HL-60/S4 treated with retinoic acid at 250 ng/mL for 4 days and 3 days (cell line): Measurements from ENCODE around the gene MTHFR.

Experiments
- in situ Hi-C: fragments of 300-500 bp; cut with MboI; formaldehyde crosslinking; loops from 2 replicates; pipeline ENCODE4 v1.7.0; 2022; ENCODE audit warnings: low sequenced_read_pairs

The MTHFR gene

DNA sequence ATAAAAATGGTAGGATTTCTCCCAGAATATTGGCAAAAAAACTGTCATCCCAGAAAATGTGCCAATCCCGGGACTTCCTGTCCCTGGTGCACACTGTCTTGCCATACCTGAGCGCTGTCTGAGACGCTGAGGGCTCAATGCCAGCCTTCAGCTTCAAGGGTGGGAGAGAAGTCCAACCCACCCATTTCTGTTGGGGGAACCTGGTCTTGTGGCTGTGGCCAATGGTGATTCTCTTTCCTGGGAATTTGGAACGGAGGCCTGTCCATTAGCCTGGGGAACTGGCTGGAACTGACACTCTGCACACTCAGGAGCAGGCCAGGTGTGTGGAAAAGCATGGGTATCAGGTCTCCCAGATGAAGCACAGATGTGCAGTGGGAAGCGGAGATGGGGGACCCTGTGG lies 6.7 kb downstream of the MTHFR start:
- in situ Hi-C loops = no loop called here

- in situ Hi-C loops = no loop called here
These were observed 8.1 kb downstream of the MTHFR start for GRCh38 chr1:11797525-11798216.

- in situ Hi-C loops = no loop called here
These were observed 9.5 kb downstream of the MTHFR start for GRCh38 chr1:11796036-11796828.

DNA sequence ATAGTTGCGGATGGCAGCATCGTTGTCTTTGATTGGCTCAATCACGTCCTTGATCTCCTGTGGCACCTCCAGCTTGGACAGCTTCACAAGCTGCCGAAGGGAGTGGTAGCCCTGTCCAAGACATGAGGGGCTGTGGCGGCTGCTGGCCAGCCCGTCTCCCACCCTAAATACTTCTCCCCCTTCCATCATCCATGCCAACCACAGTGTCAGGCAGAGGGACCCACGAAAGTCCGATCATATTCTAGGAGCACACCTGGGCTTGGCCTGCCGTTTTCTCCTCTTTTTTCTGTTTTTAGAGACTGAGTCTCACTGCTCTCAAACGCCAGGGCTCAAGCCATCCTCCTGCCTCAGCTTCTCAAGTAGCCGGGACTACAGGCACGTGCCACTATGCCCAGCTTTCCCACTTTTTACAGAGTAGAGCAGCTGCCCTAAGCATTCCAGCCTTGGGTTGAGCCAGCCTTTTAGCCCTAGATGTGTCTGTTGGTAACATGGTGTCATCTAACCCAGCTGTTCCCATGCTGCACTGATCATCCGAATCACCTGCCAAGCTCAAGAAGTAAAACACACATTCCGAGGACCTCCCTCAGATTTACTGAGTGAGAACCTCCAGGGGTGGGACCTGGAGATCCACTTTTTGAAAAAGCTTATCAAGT lies 10.4 kb downstream of the MTHFR start:
- in situ Hi-C loops = no loop called here

DNA sequence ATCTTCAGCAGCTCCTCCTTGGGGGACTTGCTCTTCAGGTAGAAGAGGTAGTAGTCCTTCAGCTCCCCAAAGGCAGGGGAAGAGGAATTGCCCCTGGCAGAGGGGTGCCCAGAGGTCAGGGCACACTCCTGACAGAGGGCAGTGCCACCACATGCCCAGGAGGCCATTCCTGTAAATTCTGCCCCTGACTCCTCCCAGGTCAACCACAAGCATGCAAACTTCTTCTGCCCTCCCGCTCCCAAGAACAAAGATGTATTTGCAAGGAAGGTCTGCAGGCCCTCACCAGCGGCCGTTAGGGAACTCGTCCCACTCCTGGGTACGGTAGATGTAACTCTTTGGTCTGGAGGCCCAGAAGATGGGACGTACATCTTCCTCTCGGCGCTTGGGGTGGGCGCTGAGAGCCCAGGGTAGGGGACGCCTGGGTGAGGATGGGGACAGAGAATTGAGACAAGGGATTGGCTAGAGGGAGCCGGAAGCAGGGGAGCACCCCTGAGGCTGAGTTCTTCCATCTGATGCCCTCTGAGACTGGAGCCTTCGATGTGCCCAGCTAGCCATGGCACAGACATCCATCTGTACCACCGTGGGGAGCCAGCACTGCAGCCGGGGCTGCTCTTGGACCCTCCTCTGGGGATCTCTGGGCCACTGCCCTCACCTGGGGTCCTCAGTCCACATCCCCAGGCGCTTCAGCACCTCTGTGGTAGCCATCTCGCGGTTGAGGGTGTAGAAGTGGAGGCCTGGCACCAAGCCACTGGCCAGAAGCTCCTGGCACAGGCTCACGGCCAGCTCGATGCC lies 11.1 kb downstream of the MTHFR start:
- in situ Hi-C loops = no loop called here

DNA sequence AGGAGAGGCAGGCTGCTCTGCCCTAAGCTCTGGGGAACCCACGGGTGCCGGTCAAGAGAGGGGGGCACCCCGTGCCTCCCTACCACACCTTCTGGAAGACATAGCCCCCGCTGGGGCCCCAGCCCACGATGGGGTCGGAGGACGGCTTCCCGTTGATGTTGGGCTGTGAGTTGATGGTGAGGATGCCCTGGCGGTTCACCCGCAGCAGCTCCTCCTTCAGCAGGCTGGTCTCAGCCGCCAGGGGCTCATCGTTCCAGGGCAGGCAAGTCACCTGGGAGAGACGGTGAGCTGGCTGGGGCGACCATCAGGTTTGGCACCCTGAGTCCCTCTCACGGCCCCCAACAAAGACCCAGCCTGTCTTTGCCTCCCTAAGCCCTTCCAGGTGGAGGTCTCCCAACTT lies 11.9 kb downstream of the MTHFR start:
- in situ Hi-C loops = no loop called here

GRCh38 chr1:11792106-11792505 lies 13.7 kb downstream of the MTHFR start:
- in situ Hi-C loops = no loop called here

DNA sequence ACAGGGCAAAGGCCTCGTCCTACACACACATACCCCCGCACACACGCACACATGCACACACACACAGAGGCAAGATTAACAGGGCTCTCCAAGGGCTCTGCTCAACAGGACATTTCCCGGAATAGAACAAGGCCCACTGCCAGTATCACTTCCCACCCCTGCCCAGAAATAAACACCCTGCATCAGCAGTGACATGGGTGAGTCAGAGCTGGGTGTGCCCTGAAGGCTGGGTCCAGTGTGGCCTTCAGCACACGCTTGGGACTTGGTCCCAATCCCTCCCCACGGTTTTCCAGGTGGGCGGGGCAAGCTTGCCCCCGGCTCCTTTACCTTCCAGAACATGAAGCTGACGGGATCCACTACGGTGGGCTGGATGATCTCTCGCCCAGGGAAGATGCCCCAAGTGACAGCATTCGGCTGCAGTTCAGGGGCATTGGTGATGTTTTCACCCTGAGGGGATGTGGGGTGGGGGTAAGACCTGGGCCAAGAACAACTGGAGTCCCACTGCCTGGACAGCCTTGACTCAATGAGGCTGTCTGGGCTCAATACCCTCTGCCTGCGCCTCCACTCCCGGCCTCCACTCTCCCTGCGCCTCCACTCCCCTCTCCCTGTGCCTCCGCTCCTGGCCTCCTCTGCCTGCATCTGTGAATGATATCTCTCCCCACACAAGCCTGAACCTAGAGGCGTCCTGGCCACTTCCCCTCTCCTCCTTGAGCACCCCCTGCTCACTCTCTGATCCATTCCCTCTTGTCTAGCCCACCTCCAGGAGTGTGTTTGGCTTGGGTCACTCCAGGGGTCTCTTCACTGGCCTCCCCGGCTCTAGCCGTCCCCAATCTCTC lies 14.7 kb downstream of the MTHFR start:
- in situ Hi-C loops = no loop called here

- in situ Hi-C loops = no loop called here
These were observed 15.5 kb downstream of the MTHFR start for GRCh38 chr1:11790101-11790879.

DNA sequence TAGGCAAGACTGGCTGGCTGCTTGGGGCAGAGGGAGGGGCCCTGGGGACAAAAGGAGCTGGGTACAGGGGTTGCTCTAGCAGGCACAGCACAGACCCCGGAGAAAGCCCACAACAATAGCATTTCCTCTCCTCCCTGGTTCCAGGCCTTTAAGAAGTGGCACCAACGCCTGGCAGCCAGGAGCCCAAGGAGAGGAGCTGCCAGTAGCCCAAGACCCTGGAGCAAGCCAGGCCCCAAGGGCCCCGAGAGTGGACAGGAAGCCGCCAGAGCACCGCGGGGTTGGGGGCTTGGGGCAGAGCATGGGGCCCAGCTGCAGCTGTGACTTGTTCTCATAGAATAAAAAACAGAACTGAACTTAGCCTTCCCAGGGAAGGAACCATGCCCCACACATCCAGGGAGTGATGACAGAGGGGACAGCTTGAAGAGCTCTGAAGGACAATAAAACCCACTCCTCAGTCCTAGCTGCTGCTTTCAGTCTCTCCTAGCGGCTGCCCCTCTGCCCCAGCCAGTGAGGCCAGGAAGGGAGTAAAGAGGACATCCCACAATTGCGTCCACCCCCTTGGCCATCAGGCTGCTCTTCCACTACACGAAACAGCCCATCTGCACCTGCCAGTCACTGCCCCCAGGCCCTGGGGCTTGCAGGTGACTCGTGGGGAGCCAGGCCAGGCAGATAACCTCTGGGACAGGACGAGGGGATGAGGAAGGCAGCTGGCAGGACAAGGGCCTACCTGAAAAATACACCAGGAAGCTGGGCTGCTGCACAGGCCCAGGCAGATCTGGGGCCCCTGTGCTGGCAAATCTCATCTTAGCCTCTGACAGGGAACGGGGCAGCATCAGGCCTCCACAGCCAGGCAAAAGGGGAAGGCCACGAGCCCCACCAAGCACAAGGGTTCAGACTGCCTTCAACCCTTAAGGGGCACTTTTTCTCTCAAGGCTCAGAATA lies 16.4 kb downstream of the MTHFR start:
- in situ Hi-C loops = no loop called here

- in situ Hi-C loops = no loop called here
These were observed 17.2 kb downstream of the MTHFR start for GRCh38 chr1:11788549-11789053.

DNA sequence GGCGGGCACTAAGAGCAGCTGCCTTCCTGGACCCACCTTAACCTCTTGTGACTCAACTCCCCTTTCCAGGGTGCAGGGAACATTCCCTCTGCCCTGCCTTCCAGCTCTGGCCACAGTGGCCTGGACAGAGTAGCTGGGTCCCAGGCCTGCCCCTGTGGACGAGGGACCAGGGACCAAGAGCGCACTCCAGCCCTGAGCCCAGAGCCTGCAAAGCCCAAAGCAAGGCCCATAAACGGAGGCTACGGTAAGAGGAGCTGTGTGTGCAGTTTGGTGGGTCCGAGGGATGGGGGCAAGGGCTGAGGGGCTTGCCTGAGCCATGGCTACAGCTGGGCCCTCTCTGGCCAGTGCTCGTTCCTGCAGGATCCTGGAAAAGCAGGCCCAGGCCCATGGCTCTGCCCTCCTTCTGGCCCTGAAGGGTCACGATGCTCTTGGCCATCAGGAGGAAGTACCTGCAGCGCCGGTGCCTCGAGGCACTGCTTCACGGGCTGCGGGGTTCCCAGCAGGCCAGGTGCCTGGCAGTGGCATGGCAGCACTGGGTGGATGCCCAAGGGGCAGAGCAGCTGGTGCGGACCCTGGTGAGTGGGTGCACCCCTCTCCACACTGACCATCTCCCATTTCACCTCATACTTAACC lies 17.8 kb downstream of the MTHFR start:
- in situ Hi-C loops = no loop called here

DNA sequence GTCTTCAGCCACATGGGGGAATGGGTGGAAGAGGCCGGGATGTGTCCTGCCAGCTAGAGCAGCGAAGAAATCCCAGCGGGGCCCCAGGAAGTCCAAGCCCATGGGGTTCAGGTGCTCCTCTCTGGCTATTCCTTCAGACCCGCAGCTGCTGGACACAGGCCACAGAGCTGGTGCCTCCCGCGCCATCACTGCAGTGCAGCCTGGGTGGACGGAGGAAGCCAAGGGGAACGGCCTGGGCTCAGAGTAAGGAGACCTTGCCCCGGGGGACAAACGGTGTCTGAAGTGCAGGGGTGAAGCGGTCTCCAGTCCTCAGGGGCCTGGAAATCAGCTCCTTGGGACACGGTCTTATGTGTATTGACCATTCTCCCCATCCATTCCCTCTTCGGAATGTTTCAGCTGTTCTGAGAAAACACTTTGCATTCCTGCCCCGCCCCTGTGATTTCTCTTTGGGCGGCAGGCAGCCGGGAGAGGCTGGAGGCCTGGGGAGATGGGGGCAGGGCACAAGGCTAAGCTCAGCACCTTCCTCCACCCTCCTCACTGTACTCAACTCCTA lies 18.4 kb downstream of the MTHFR start:
- in situ Hi-C loops = no loop called here

DNA sequence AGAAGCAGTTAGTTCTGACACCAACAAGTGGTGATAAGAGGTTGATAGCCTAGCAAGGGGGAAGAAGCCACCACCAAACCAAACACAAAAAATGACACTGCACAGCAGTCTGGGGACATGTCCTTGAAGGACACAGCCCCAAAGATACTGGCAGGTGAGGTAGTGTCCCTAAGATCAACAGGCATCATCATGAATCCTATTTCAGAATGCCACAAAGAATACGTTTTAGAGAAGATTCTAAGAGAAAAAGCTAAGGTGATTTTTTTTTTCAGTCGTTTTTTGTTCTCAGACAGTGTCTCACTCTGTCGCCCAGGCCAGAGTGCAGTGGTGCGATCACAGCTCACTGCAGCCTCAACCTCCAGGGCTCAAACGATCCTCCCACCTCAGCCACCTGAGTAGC lies 19.6 kb downstream of the MTHFR start:
- in situ Hi-C loops = no loop called here

GRCh38 chr1:11784993-11785769 lies 20.6 kb downstream of the MTHFR start:
- in situ Hi-C loops = no loop called here

- in situ Hi-C loops = no loop called here
These were observed 21.3 kb downstream of the MTHFR start for GRCh38 chr1:11784256-11784992.
